GM21390 (cell line): ENCODE measurements around the gene SFXN2.
"Not testable (repeated sequence)": the region's sequence is repeated elsewhere in the genome, so short reads cannot be mapped to it uniquely, and the experiment has no call there.

Experiments
- ATAC-seq: cut with Tn5 transposase; IDR thresholded peaks from one replicate; pipeline ENCODE4 v1.9.1; 2021; ENCODE audit not compliant: unreplicated experiment

Gene SFXN2

GRCh38 chr10:102752266-102752930, 38.0 kb downstream of the SFXN2 start:
- no peak for ATAC-seq

- no peak for ATAC-seq
Measured at GRCh38 chr10:102752934-102753664, 38.7 kb downstream of the SFXN2 start.

GRCh38 chr10:102753718-102754117, 39.3 kb downstream of the SFXN2 start:
- ATAC-seq, result no peak

- ATAC-seq, result no peak
Measured at GRCh38 chr10:102757323-102757722, 42.9 kb downstream of the SFXN2 start.

- no peak for ATAC-seq
Measured at GRCh38 chr10:102758240-102758932, 44.0 kb downstream of the SFXN2 start.

- ATAC-seq, result not testable (repeated sequence)
Measured at GRCh38 chr10:102758933-102759262, 44.5 kb downstream of the SFXN2 start.

GRCh38 chr10:102759497-102760210, 45.2 kb downstream of the SFXN2 start:
- no peak for ATAC-seq

- ATAC-seq, result no peak
Measured at GRCh38 chr10:102761981-102762380, 47.5 kb downstream of the SFXN2 start.

GRCh38 chr10:102762401-102763015, 48.1 kb downstream of the SFXN2 start:
- no peak for ATAC-seq

- no peak for ATAC-seq
Measured at GRCh38 chr10:102763037-102763607, 48.7 kb downstream of the SFXN2 start.

- ATAC-seq, result no peak
Measured at GRCh38 chr10:102764470-102765161, 50.2 kb downstream of the SFXN2 start.

- no peak for ATAC-seq
Measured at GRCh38 chr10:102765336-102765735, 50.9 kb downstream of the SFXN2 start.

- ATAC-seq, result no peak
Measured at GRCh38 chr10:102767428-102768160, 53.2 kb downstream of the SFXN2 start.

GRCh38 chr10:102769375-102770107, 55.1 kb downstream of the SFXN2 start:
- ATAC-seq, result no peak

GRCh38 chr10:102770108-102770482, 55.7 kb downstream of the SFXN2 start:
- ATAC-seq, result no peak

- ATAC-seq, result no peak
Measured at GRCh38 chr10:102770792-102771191, 56.4 kb downstream of the SFXN2 start.

- ATAC-seq, result no peak
Measured at GRCh38 chr10:102773320-102773719, 58.9 kb downstream of the SFXN2 start.

GRCh38 chr10:102773986-102774385, 59.5 kb downstream of the SFXN2 start:
- no peak for ATAC-seq
